ENCODE data around the gene HSD17B2.

DNA sequence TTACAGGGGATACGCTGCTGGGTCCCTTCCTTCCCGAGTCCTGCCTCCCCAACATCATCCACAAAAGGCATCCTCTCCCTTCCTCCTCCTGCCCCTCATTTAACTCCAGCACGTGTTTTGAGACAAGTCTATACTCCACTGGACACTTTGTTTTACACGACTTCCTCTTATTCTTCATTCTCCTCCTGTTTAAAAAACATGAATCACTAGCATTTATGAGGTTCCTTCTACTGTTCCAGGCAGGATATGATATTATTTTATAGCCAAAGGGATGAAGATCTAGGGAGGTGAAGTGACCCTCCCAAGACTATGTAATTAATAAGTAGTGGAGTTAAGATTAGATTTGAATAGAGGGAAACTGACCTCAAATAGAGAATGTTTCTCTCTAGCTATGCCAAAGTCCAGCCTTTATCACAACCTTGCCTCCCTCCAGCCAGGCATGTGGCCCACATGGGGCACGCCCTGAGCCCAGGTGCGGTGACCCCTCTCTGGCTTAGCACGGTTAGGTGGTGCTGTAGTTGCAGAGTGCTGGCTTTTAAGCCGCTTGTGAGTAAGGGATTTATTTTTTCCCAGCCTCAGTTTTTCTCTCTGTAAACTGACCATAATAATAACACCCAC lies 1.3 kb upstream of the HSD17B2 start:
- TF ChIP-seq, protein P1, sequence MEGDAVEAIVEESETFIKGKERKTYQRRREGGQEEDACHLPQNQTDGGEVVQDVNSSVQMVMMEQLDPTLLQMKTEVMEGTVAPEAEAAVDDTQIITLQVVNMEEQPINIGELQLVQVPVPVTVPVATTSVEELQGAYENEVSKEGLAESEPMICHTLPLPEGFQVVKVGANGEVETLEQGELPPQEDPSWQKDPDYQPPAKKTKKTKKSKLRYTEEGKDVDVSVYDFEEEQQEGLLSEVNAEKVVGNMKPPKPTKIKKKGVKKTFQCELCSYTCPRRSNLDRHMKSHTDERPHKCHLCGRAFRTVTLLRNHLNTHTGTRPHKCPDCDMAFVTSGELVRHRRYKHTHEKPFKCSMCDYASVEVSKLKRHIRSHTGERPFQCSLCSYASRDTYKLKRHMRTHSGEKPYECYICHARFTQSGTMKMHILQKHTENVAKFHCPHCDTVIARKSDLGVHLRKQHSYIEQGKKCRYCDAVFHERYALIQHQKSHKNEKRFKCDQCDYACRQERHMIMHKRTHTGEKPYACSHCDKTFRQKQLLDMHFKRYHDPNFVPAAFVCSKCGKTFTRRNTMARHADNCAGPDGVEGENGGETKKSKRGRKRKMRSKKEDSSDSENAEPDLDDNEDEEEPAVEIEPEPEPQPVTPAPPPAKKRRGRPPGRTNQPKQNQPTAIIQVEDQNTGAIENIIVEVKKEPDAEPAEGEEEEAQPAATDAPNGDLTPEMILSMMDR (IDR thresholded peaks at IDR 0.05), result no peak
- TF ChIP-seq POLR2A (IDR thresholded peaks at IDR 0.05) (no peak), POLR2AphosphoS5 (IDR thresholded peaks at IDR 0.05) (no peak)

Measured in suprapubic skin (tissue), 4 donors.